K562 (cell line): ENCODE data around the gene DNASE1L3. TPM values are rescaled to one million over a fixed set of nuclear protein-coding genes. Genes with fewer than 3 reads are reported as not detected.

Experiments used
- MNT ChIP-seq, 2 experiments: fragments of 450-650 bp; conservative IDR thresholded peaks; 2 replicates each; pipeline ENCODE4 v1.6.1; 2017; ENCODE audit warnings: mild to moderate bottlenecking in 2 of 2, moderate library complexity in 2 of 2
- RREB1 ChIP-seq: fragments of 250-450 bp; sonication (Bioruptor Pico); IDR thresholded peaks from 2 replicates; pipeline ENCODE4 v1.4.0; 2020
- polyA plus RNA-seq, 8 experiments: library from polyadenylated mRNA; depleted of rRNA in 4 of 8; stranded (reverse) in 5 of 8; unstranded in 3 of 8; fragments of >200 nt; fragmentation: Nextera tagmentation in 2 of 8; fragmentation: Illumina TruSeq in 1 of 8; extraction: Ambion mirVana in 2 of 8; extraction: Trizol in 1 of 8; gene quantifications; 2 replicates each; pipeline versions ENCODE4 v1.2.1 to v1.2.3, GENCODE V29; 2011 to 2014; ENCODE audit warnings: inconsistent platforms in 1 of 8, missing spikeins in 1 of 8
- total RNA-seq, 7 experiments: library from RNA; depleted of rRNA in 6 of 7; stranded (reverse); fragments of >200 nt in 6 of 7; fragmentation: Illumina TruSeq in 2 of 7; extraction: Trizol in 2 of 7; gene quantifications; 2 replicates each; pipeline versions ENCODE4 v1.2.1 to v1.2.3, GENCODE V29; 2011 to 2021; ENCODE audit warnings: low replicate concordance in 1 of 7

DNASE1L3 gene
- total and polyA plus RNA-seq, 9 of the 15 experiments (the other 6 are each of a cell fraction or from before 2014, with no cell fraction given) = 0.06 TPM; not detected in 8

GRCh38 chr3:58237941-58238681 is 27.3 kb upstream of the DNASE1L3 start (continued):
- TF ChIP-seq RREB1 (CRISPR knock-in tag) (0 out of 2 replicates have a peak, but pooled peaks have one; percentile 40), MNT (conservative IDR thresholded peaks at IDR 0.05) (peak in 1 of 2 experiments; percentile 44; a peak in 1 of 4 replicates)
- TF ChIP-seq, all 486 proteins: peak for 27
